ENCODE measurements around the gene SPHKAP. TPM values are rescaled to one million over a fixed set of nuclear protein-coding genes. Genes with fewer than 3 reads are reported as not detected.

The SPHKAP gene
- total and polyA plus RNA-seq, 9 donors: 0.34 to 26.4 (median 0.99) TPM

GRCh38 chr2:228104215-228104614, 77.3 kb downstream of the SPHKAP start:
- no peak overlapping the region for H3K27ac ChIP-seq
- H3K36me3 ChIP-seq: no peaks in the 10 kb centered on the region
- TF ChIP-seq EP300 (IDR thresholded peaks at IDR 0.05) (no peak), POLR2A (IDR thresholded peaks at IDR 0.05) (no peak), CTCF (IDR thresholded peaks at IDR 0.05) (no peak)
- WGBS, 3 donors: 88 to 93% (median 90%) methylated on average over 2 of the region's 2 CpGs
- no peaks in the 10 kb centered on the region for H3K9me3 ChIP-seq
- no peak for DNase-seq
- H3K4me3 ChIP-seq: no peak overlapping the region
- no peaks in the 10 kb centered on the region for H3K27me3 ChIP-seq
- no peaks in the 10 kb centered on the region for H3K4me1 ChIP-seq (ENCODE audit: insufficient read depth)
- intact Hi-C loops (cut with DNase I): no loop called here

GRCh38 chr2:228103379-228103778, 78.1 kb downstream of the SPHKAP start:
- intact Hi-C loops (cut with DNase I): no loop called here
- no peak for TF ChIP-seq CTCF (IDR thresholded peaks at IDR 0.05)
- TF ChIP-seq POLR2A (IDR thresholded peaks at IDR 0.05): no peak
- TF ChIP-seq EP300 (IDR thresholded peaks at IDR 0.05): no peak
- 62 to 82% (median 68%) methylated on average over 5 of the region's 5 CpGs for WGBS, 3 donors
- Histone ChIP-seq H3K36me3 (no peaks in the 10 kb centered on the region), H3K4me3 (no peak overlapping the region), H3K4me1 (ENCODE audit: insufficient read depth) (no peaks in the 10 kb centered on the region), H3K9me3 (no peaks in the 10 kb centered on the region), H3K27ac (no peak overlapping the region), H3K27me3 (no peaks in the 10 kb centered on the region)
- no peak for DNase-seq

- Histone ChIP-seq H3K27ac (no peak overlapping the region), H3K36me3 (no peaks in the 10 kb centered on the region), H3K27me3 (no peaks in the 10 kb centered on the region), H3K9me3 (no peaks in the 10 kb centered on the region), H3K4me1 (ENCODE audit: insufficient read depth) (no peaks in the 10 kb centered on the region), H3K4me3 (no peak overlapping the region)
- 88 to 94% (median 91%) methylated on average over 4 of the region's 4 CpGs for WGBS, 3 donors
- intact Hi-C loops (cut with DNase I): no loop called here
- no peak for DNase-seq
- TF ChIP-seq CTCF (IDR thresholded peaks at IDR 0.05) (no peak), POLR2A (IDR thresholded peaks at IDR 0.05) (no peak), EP300 (IDR thresholded peaks at IDR 0.05) (no peak)
These were observed 78.5 kb downstream of the SPHKAP start for GRCh38 chr2:228102949-228103348.

GRCh38 chr2:228094377-228094921, 87.0 kb downstream of the SPHKAP start:
- intact Hi-C loops (cut with DNase I): no loop called here
- TF ChIP-seq EP300 (IDR thresholded peaks at IDR 0.05) (no peak), CTCF (IDR thresholded peaks at IDR 0.05) (no peak)
- no peaks in the 10 kb centered on the region for H3K36me3 ChIP-seq
- H3K9me3 ChIP-seq: peaks cover 0 to 4% of the 10 kb centered on the region in 2 donors
- H3K4me1 ChIP-seq (ENCODE audit: insufficient read depth): no peaks in the 10 kb centered on the region
- WGBS, 3 donors: 84 to 91% (median 88%) methylated on average over 6 of the region's 6 CpGs
- DNase-seq: no peak
- H3K4me3 ChIP-seq: no peak overlapping the region
- no peaks in the 10 kb centered on the region for H3K27me3 ChIP-seq
- H3K27ac ChIP-seq: no peak overlapping the region
